Adrenal gland (tissue), 5 donors: ENCODE measurements around the gene ASZ1.

Experiments used
- POLR2A ChIP-seq, 2 donors: fragments of 450-650 bp; IDR thresholded peaks; one replicate each; pipeline ENCODE4 v1.6.1; 2017; ENCODE audit warnings: antibody characterized with exemption in 2 of 2, mild to moderate bottlenecking in 2 of 2, moderate library complexity in 1 of 2
- TF ChIP-seq, protein P1 (sequence below), 6 experiments: fragments of 450-650 bp in 4 of 6; fragments of 200-600 bp in 2 of 6; sonication (generic) in 1 of 6; IDR thresholded peaks; 1 replicate in 5 of 6; 2 replicates in 1 of 6; pipeline versions ENCODE4 v1.5.1 to v1.8.0; 2016 to 2021; ENCODE audit warnings: antibody characterized with exemption in 6 of 6, mild to moderate bottlenecking in 2 of 6, moderate library complexity in 1 of 6
- donor health status: DM: no; HTN: no; CAD: no.

DNA sequence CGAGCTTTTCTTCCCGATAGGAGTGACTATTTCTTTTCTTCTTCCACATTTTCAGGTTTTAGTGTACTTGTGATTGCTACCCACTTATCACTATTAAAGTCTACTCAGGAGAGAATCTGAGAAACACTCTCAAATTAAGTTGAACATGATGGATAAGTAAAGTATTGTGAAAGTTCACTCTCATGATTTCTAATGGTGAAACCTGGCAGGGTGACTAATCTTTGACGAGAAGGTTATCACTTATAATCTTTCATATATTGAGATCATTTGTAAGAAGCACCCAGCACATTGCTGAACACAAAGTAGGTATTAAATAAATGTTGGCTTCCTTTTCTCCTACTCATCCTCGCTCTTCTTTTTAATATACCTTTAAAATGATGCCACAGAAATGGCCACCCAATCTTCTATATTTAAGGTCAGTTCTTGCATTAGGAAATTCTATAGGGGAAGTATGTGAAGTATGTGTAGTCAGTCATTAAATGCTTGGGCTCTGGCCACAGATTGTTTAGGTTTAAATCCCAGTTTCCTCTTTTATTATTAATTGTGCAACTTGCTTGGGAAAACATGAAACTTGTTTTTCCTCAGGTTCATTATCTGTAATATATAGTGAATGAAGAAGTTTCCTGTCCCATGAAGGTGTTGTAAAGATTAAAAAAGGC is 49.4 kb upstream of the ASZ1 start:
- TF ChIP-seq, protein P1, sequence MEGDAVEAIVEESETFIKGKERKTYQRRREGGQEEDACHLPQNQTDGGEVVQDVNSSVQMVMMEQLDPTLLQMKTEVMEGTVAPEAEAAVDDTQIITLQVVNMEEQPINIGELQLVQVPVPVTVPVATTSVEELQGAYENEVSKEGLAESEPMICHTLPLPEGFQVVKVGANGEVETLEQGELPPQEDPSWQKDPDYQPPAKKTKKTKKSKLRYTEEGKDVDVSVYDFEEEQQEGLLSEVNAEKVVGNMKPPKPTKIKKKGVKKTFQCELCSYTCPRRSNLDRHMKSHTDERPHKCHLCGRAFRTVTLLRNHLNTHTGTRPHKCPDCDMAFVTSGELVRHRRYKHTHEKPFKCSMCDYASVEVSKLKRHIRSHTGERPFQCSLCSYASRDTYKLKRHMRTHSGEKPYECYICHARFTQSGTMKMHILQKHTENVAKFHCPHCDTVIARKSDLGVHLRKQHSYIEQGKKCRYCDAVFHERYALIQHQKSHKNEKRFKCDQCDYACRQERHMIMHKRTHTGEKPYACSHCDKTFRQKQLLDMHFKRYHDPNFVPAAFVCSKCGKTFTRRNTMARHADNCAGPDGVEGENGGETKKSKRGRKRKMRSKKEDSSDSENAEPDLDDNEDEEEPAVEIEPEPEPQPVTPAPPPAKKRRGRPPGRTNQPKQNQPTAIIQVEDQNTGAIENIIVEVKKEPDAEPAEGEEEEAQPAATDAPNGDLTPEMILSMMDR (IDR thresholded peaks at IDR 0.05), result no peak
- TF ChIP-seq POLR2A (IDR thresholded peaks at IDR 0.05), result no peak
